ENCODE results near the gene MPP2. TPM values are rescaled to one million over a fixed set of nuclear protein-coding genes. Genes with fewer than 3 reads are reported as not detected.

MPP2 gene
- total and polyA plus RNA-seq, 2 of the 13 experiments (the other 11 are each of a cell fraction or from before 2014, with no cell fraction given): 0.20 to 1.7 TPM

Other genes with a start within 250 kb of the MPP2 start
- not detected in 2 replicates for gene MEOX1, start 245.6 kb downstream of the MPP2 start, total RNA-seq (2016; rRNA removed; fragmentation: Illumina TruSeq; extraction: Trizol)
- not detected in 2 replicates for gene MEOX1, start 245.6 kb downstream of the MPP2 start, polyA plus RNA-seq (2011; rRNA removed)
- gene SOST, start 148.7 kb downstream of the MPP2 start, total RNA-seq (2016; rRNA removed; fragmentation: Illumina TruSeq; extraction: Trizol): not detected in 2 replicates
- not detected in 2 replicates for gene SOST, start 148.7 kb downstream of the MPP2 start, polyA plus RNA-seq (2011; rRNA removed)
- 60.0 and 73.6 TPM in 2 replicates for gene DUSP3, start 128.6 kb downstream of the MPP2 start, total RNA-seq (2016; rRNA removed; fragmentation: Illumina TruSeq; extraction: Trizol)
- 71.5 and 77.4 TPM in 2 replicates for gene DUSP3, start 128.6 kb downstream of the MPP2 start, polyA plus RNA-seq (2011; rRNA removed)
- 0.02 TPM in 1 of 2 replicates, not detected in the other for gene CFAP97D1, start 127.1 kb downstream of the MPP2 start, total RNA-seq (2016; rRNA removed; fragmentation: Illumina TruSeq; extraction: Trizol)
- not detected in 2 replicates for gene CFAP97D1, start 127.1 kb downstream of the MPP2 start, polyA plus RNA-seq (2011; rRNA removed)
- 0.83 and 0.91 TPM in 2 replicates for gene MPP3, start 74.4 kb downstream of the MPP2 start, total RNA-seq (2016; rRNA removed; fragmentation: Illumina TruSeq; extraction: Trizol)
- 1.8 and 2.4 TPM in 2 replicates for gene MPP3, start 74.4 kb downstream of the MPP2 start, polyA plus RNA-seq (2011; rRNA removed)
- gene CD300LG, start 60.4 kb downstream of the MPP2 start, total RNA-seq (2016; rRNA removed; fragmentation: Illumina TruSeq; extraction: Trizol): not detected in 2 replicates
- not detected in 2 replicates for gene CD300LG, start 60.4 kb downstream of the MPP2 start, polyA plus RNA-seq (2011; rRNA removed)
- not detected in 2 replicates for gene PPY, start 34.9 kb upstream of the MPP2 start, total RNA-seq (2016; rRNA removed; fragmentation: Illumina TruSeq; extraction: Trizol)
- gene PPY, start 34.9 kb upstream of the MPP2 start, polyA plus RNA-seq (2011; rRNA removed): not detected in 2 replicates
- not detected in 2 replicates for gene PYY, start 46.4 kb upstream of the MPP2 start, total RNA-seq (2016; rRNA removed; fragmentation: Illumina TruSeq; extraction: Trizol)
- 0.24 and 0.25 TPM in 2 replicates for gene PYY, start 46.4 kb upstream of the MPP2 start, polyA plus RNA-seq (2011; rRNA removed)
- gene NAGS, start 97.1 kb upstream of the MPP2 start, total RNA-seq (2016; rRNA removed; fragmentation: Illumina TruSeq; extraction: Trizol): 3.0 and 4.3 TPM in 2 replicates
- 5.1 and 10.3 TPM in 2 replicates for gene NAGS, start 97.1 kb upstream of the MPP2 start, polyA plus RNA-seq (2011; rRNA removed)
- 50.0 and 72.0 TPM in 2 replicates for gene TMEM101, start 107.4 kb upstream of the MPP2 start, total RNA-seq (2016; rRNA removed; fragmentation: Illumina TruSeq; extraction: Trizol)
- 100 and 107 TPM in 2 replicates for gene TMEM101, start 107.4 kb upstream of the MPP2 start, polyA plus RNA-seq (2011; rRNA removed)
- gene LSM12, start 159.1 kb upstream of the MPP2 start, total RNA-seq (2016; rRNA removed; fragmentation: Illumina TruSeq; extraction: Trizol): 52.8 and 58.4 TPM in 2 replicates
- gene LSM12, start 159.1 kb upstream of the MPP2 start, polyA plus RNA-seq (2011; rRNA removed): 43.3 and 55.7 TPM in 2 replicates
- 18.8 and 38.5 TPM in 2 replicates for gene G6PC3, start 163.2 kb upstream of the MPP2 start, total RNA-seq (2016; rRNA removed; fragmentation: Illumina TruSeq; extraction: Trizol)
- 75.8 and 76.1 TPM in 2 replicates for gene G6PC3, start 163.2 kb upstream of the MPP2 start, polyA plus RNA-seq (2011; rRNA removed)
- gene HDAC5, start 216.1 kb upstream of the MPP2 start, total RNA-seq (2016; rRNA removed; fragmentation: Illumina TruSeq; extraction: Trizol): 34.0 and 46.4 TPM in 2 replicates
- gene HDAC5, start 216.1 kb upstream of the MPP2 start, polyA plus RNA-seq (2011; rRNA removed): 85.4 and 140 TPM in 2 replicates
- 6.7 and 7.1 TPM in 2 replicates for gene HROB, start 234.4 kb upstream of the MPP2 start, total RNA-seq (2016; rRNA removed; fragmentation: Illumina TruSeq; extraction: Trizol)
- 5.0 and 6.1 TPM in 2 replicates for gene HROB, start 234.4 kb upstream of the MPP2 start, polyA plus RNA-seq (2011; rRNA removed)

Data from HepG2 (cell line).